DMS 273 (cell line): ENCODE results near the gene AOPEP.

Source experiments
- DNase-seq: peaks from one replicate; lab custom pipeline; 2025; ENCODE audit not compliant: unreplicated experiment; lab: John Stamatoyannopoulos, UW

The AOPEP gene

GRCh38 chr9:95089257-95090022, 362.9 kb downstream of the AOPEP start:
- peak; percentile 16 for DNase-seq

GRCh38 chr9:95090023-95090791, 363.7 kb downstream of the AOPEP start:
- DNase-seq, result no peak

- DNase-seq, result no peak
These were observed 364.5 kb downstream of the AOPEP start for GRCh38 chr9:95090871-95091577.

- no peak for DNase-seq
These were observed 365.2 kb downstream of the AOPEP start for GRCh38 chr9:95091601-95092261.

GRCh38 chr9:95092262-95093072, 366.0 kb downstream of the AOPEP start:
- no peak for DNase-seq

- DNase-seq, result no peak
These were observed 367.1 kb downstream of the AOPEP start for GRCh38 chr9:95093586-95093985.

- DNase-seq, result no peak
These were observed 367.5 kb downstream of the AOPEP start for GRCh38 chr9:95094002-95094401.

GRCh38 chr9:95095641-95096355, 369.3 kb downstream of the AOPEP start:
- DNase-seq, result no peak

GRCh38 chr9:95096381-95096780, 369.9 kb downstream of the AOPEP start:
- no peak for DNase-seq

GRCh38 chr9:95096807-95097206, 370.3 kb downstream of the AOPEP start:
- DNase-seq, result no peak

GRCh38 chr9:95097279-95097678, 370.8 kb downstream of the AOPEP start:
- DNase-seq, result no peak

- DNase-seq, result no peak
These were observed 372.0 kb downstream of the AOPEP start for GRCh38 chr9:95098391-95098921.

GRCh38 chr9:95099321-95100070, 373.0 kb downstream of the AOPEP start:
- no peak for DNase-seq

- no peak for DNase-seq
These were observed 373.6 kb downstream of the AOPEP start for GRCh38 chr9:95100071-95100627.

GRCh38 chr9:95101326-95101725, 374.8 kb downstream of the AOPEP start:
- DNase-seq, result no peak

GRCh38 chr9:95102001-95102433, 375.5 kb downstream of the AOPEP start:
- peak; percentile 15 for DNase-seq

- no peak for DNase-seq
These were observed 376.1 kb downstream of the AOPEP start for GRCh38 chr9:95102572-95102971.

- peak; percentile 49 for DNase-seq
These were observed 376.8 kb downstream of the AOPEP start for GRCh38 chr9:95103281-95103771.
